Measurements from ENCODE around the gene GRM4.

GRCh38 chr6:34102099-34102656 lies 43.7 kb downstream of the GRM4 start:
- TF ChIP-seq CTCF (IDR thresholded peaks at IDR 0.05) (no peak), POLR2AphosphoS5 (IDR thresholded peaks at IDR 0.05) (no peak)
